IPS-NIHi7 (cell line): ENCODE measurements around the gene UNC13A.

ENCODE experiments used
- DNase-seq: peaks from one replicate; pipeline ENCODE4 v3.0.0; 2012; ENCODE audit warnings: mixed read lengths; ENCODE audit errors: extremely low spot score

Gene UNC13A

DNA sequence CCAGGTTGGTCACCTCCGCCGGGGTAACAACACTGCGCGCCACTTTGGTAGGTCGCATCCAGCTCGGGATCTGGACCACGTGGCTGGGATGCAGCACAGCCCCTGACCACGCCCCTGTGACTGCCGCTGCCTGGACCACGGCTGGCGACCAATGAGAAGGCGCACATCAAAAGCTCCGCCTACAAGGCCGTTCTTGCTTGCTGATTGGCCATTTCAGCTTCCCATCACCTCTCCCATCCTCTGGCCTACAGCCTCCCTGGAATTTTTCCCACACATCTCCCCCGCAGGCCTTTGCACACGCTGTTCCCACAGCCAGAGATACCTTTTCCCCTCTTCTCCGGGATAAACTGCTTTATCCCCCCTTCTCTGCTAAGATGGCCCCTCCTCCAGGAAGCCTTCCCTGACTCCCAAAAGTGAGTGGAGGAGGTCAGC is 18.6 kb upstream of the UNC13A start:
- DNase-seq: peak; percentile 97

- peak; percentile 78 for DNase-seq
Observed at GRCh38 chr19:17703824-17704463, 15.8 kb upstream of the UNC13A start.

GRCh38 chr19:17695198-17695597 is 7.0 kb upstream of the UNC13A start:
- no peak for DNase-seq

DNA sequence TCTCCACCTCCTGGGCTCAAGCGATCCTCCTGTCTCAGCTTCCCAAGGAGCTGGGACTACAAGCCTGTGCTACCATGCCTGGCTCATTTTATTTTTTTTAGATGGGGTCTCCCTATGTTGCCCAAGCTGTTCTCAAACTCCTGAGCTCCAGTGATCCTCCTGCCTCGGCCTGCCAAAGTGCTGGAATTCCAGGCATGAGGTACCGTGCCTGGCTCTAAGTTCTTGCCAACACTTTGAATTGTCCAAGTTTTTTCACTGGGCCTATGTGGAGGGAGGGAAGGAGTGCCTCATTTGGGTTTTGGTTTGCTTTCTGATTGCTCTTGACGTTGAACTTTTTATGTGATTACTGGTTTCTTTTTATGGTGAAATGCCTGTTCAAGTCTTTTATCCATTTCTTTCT is 4.4 kb upstream of the UNC13A start:
- DNase-seq: no peak

- DNase-seq: peak; percentile 41
Observed at GRCh38 chr19:17688853-17689595, 870 bp upstream of the UNC13A start.

DNA sequence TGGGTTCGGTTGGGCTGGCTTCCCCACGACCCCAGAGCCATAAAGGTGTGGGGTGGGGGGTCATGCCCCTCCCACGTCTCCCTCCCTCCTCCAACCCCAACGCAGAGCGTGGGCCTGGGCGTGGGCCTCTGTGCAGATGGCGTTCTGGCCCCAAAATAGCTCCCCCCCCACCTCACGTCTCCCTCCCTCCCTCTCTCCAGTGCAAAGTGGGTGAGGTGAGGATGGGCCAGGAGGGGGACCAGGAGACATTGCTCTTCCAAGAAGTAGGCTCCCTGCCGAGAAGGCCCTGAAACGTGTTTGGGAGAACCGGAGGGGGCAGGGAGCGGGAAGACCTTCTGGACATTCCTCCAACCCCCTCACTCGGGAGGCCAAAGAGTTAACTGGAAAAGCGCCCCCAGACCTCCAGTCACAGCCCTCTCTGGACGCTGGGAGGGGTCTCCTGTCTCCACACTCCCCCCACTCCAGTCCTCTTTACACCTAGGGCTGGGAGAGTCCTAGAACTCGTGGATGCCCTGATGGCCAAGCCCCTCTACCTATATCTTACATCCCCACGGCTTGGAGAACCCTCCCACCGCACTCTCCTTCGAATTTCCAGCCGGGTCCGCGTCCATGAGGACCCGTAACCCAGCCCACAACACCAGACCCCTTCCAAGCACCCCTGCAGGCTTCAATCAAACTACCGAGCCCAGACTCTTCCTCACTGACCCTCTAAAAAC is 855 bp downstream of the UNC13A start:
- peak; percentile 45 for DNase-seq

- peak; percentile 87 for DNase-seq
Observed at GRCh38 chr19:17686592-17687024, 1.5 kb downstream of the UNC13A start.

DNA sequence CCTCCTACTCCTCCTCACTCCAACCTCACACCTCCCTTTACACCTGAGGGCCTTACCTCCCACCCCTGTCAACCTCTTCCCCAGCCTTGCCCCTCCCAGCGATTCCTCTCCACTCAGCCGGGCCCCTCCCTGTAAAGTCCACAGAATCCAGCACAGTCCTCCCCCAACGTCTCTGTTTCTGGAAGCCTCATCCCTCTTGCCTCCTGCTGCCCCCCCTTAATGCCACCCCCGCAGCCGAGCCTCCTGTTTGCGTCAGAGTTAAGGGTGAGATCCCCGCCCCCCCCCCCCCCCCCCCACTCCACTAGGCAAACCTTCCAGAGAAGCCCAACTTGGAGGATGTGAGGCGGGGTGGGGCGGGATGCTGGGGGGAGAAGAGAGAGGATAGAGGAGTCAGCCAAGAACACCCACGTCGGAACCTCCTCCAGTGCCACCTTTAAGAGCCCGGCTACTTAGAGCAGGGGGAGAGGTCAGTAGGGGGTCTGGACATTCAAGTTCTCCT is 2.1 kb downstream of the UNC13A start:
- DNase-seq: peak; percentile 51

DNA sequence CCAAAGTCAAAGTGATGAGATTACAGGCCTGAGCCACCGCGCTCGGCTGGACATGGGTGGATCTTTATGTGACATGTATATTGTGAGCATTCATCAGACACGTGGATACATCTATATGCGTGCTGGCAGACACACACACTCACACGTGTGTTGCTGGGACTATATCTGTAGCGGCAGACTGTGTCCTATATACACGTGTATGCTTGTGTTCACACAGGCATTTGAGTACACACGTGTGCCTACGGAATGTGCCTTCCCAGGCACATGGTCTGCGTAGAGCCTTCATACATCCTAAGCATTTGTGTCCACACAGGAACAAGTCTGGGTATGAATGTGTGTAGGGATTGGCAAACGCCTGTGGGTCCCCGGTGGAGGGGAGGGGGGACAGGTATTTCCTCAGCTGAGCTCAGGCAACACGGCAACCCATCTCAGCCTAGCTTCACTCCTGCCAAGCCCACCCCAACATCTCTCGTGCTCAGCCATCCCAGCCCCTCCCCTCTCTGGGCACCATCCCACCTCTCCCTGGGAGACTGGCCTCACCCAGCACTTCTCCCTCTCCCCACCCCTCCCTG is 2.6 kb downstream of the UNC13A start:
- DNase-seq: no peak

DNA sequence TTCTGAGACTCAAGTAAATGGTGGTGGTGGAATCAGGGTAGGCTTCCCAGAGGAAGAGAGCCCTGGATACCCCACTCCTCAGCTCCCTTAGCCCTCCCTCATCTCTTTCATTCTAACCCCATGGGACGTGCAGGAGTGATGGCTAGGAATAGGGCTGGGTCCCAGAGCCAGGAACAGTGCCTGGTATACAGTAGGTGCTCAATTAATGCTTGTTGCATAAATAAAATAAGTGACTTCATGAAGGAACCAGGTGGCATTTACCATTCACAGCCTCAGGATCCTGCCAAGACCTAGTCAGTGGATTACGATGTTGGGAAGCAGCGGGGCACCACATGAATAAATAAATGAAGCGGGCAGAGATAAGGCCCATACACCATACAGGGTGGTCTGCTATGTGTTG is 3.9 kb downstream of the UNC13A start:
- no peak for DNase-seq

GRCh38 chr19:17683078-17683477 is 5.1 kb downstream of the UNC13A start:
- no peak for DNase-seq

GRCh38 chr19:17682273-17682672 is 5.9 kb downstream of the UNC13A start:
- no peak for DNase-seq

DNA sequence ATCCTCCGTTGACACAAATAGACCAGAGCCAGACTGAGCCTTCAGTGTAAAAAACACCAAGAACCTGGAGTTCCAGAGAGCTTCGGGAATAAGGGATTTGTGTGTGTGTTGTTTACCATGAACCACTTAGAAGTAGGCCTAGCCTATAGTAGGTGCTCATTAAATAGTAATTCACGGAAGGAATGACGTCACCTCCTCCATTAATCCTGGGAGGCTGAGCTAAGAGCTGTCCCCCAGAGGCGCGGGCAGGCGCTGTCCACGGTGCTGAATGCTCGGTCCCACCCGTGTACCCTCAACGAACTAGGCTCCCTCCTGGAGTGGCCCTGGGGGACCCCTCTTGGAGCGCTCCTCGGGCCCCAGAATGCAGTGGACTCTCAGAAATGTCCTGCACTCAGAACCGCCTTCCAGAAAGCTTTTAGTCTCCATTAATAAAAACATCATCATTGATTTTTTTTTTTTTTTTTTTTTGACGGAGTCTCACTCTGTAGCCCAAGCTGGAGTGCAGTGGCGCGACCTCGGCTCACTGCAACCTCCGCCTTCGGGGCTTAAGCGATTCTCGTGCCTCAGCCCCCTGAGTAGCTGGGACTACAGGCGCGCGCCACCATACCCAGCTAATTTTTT is 6.5 kb downstream of the UNC13A start:
- peak; percentile 78 for DNase-seq

DNA sequence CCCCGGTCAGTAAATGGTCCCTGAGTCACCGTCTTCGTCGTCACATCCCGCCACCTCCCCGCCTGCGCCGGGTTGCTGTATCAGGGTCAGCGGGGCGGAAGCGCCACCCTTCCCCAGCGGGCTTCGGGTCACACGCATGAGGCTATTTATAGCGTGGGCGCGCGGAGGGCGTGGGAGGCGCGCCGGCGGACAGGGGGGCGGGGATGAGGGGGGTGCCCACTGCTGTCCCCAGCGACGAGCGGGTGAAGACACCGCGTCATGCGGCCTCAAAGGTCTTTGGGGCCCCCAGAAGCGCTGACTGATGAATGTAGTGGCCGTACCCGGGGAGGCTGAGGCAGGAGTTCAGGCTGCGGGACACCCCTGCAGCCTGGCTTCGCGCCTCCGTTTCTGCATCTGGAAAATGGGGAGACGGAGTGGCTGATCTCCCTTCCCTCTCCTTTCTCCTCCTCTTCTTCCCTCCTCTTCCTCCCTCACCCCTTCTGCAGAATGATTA is 7.9 kb downstream of the UNC13A start:
- peak; percentile 70 for DNase-seq

GRCh38 chr19:17679526-17680229 is 8.5 kb downstream of the UNC13A start:
- no peak for DNase-seq

DNA sequence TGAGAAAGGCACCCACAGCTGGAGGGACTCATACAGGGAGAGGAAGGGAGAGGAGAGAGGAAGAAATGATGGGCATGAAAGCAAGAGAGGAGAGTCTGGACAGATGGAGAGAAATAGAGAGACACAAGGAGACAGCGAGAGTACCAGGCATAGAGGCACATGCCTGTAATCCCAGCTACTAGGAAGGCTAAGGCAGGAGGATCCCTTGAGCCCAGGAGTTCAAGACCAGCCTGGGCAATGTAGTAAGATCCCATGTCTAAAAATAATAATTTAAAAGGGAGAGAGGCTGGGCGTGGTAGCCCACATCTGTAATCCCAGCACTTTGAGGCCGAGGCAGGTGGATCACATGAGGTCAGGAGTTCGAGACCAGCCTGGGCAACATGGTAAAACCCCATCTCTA is 9.3 kb downstream of the UNC13A start:
- no peak for DNase-seq

- no peak for DNase-seq
Observed at GRCh38 chr19:17677002-17677401, 11.2 kb downstream of the UNC13A start.

GRCh38 chr19:17676295-17676694 is 11.9 kb downstream of the UNC13A start:
- no peak for DNase-seq

DNA sequence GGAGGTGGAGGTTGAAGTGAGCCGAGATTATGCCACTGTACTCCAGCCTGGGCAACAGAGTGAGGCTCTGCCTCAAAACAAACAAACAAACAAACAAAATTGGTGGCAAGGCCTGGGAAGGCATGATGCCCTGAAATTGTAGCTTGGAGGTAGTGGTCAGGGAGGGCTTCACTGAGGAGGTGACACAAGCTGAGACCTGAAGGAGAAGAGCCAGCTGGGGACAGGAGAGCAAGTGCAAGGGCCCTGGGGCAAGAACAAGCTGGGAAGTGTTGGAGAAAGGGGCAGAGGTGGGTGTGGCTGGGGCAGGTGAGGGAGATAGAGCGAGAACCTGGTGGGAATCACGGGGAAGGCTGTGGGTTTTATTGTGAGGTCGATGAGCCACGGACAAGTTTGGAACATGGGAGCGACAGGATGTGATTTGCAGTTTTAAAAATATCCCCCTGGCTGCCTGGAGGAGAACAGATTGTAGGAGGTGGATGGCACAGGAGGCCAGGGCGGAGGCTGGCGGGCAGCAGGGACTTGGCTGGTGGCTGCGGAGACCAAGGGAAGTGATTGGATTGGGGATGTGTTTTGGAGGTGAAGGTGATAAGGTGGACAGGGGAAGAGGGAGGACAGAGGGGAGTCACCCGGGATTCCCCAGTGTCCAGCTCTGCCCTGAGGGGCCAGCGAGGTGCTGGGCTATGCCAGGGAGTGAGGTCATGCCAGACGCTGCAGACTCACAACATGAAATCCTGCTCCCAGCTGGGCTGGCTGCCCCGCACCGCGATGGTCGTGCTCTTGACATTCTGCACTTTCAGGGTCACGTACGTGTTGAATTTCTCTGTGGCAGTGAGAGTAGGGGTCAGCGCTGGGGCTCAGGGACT is 14.0 kb downstream of the UNC13A start:
- DNase-seq: no peak

- DNase-seq: peak; percentile 70
Observed at GRCh38 chr19:17671906-17672305, 16.2 kb downstream of the UNC13A start.
